Activated CD4-positive, alpha-beta T cell treated with anti-CD3 and anti-CD28 coated beads, Interleukin-2, amount 50 U/mL, for 1 hour (primary cell): ENCODE measurements around the gene STK10.

ENCODE experiments used
- DNase-seq: peaks from one replicate; pipeline ENCODE4 v3.0.0-alpha.2; 2020

STK10 gene

DNA sequence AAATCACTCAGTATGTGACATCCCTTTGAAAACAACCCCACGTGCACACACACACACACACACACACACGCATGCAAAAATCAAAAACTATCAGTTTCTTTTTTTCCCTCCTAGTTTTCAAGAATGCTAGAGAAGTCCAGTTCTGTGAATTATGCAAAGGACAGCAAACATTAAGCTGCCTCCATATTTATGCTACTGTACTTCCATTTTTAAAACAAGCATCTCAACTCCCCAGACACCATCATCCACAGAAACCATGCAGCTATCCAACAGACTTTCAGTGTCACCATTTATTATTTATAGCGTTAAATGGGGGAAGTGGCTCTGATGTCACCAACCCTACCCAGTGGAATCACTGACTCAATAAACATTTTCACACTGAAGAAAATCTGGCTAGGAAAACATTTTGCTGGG is 183.2 kb downstream of the STK10 start:
- no peak for DNase-seq

DNA sequence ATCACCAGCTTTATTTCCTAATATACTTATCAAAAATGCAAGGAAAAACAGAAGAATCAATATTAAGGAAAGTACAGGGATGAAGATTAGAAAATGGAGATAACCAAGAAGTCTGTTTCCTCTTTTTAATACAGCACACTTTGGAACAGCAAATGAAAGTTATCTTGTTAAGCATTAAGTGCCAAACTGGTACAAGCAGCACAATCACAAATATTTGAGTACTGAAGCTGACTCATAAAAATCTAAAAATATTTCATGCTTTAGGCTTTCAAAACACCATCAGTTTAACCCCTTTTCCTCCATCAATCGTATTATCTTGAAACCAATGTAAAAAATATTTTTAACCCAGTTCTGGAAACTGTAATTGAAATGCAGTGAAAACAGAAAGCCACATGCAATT is 184.3 kb downstream of the STK10 start:
- DNase-seq: no peak

DNA sequence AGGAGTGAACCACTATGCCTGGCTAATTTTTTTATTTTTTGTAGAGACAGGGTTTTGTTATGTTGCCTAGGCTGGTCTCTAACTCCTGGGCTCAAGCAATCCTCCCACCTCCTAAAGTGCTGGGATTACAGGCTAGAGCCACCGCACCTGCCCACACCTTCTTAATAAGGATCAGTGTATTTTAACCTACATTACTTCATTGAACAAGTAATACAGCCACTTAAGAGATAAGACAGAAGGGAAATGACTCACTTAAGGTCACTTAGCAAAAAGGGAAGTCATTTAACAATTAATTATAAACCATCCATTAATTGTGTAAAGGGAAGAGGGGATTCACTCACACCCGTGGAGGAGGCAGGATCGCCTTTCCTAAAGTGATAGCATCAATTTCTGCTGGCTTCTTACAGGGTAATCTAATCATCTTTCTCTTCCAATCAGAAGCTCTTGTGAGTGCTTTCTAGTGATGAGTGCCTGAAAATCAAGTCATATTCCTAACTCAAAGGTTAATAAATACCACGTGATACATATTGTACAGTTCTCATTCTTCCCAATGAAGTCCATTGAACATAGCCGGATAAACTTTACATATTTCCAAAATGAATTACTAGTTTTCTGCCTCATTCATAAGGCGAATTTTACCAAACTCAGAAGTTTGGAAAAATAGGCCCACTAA is 185.0 kb downstream of the STK10 start:
- DNase-seq: no peak

DNA sequence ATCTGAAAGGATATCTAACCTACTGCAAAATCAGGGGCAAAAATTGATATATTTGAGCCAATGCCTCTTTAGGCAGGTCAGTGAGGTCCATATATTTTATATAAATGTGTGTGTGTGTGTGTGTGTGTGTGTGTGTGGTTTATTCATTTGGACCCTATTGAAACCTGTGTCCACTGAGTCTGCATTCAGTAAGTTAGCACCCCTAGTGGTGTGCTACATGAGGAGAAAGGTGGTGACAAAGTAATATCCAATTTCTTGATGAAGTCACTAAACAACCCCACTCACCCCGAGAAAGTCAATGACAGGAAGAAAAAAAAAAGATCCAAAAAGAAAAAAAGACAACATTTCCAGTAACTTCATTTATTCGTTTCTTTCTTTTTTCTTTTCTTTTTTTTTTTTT is 185.7 kb downstream of the STK10 start:
- no peak for DNase-seq

DNA sequence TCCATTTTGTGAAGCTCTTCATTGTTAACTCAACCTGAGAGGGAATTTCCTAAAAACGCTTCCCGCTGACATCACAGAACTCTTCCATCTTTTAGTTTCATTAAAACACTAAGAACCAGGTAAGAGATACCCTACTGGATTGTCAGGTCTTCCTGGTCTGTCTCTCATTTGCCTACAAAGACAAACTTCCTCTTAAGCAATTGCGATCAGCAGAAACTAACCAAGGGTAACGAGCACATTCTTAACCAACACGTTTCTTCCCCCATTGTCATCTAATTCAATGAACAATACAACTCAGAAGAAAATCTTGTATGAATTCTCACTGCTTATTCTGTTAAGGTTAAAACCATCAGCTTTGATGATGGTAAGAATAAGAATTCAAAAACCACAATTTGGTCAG is 188.1 kb downstream of the STK10 start:
- DNase-seq: no peak

DNA sequence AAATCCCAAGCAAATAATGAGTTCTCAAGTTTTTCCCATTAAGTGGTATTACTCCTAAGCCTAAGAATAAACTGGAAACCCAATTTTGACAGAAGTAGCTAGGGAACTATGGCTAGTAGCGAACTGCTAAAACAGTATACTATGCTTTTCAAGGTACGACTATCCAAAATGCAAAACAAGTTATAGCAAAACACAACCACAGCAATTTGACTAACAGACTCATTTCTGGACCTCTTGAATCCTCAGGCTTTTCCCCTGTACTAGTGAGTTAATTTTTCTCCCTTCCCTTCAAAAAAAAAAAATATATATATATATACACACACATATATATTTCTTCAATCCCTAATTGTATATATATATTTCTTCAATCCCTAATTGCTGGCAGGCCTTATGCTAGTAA is 188.9 kb downstream of the STK10 start:
- no peak for DNase-seq

DNA sequence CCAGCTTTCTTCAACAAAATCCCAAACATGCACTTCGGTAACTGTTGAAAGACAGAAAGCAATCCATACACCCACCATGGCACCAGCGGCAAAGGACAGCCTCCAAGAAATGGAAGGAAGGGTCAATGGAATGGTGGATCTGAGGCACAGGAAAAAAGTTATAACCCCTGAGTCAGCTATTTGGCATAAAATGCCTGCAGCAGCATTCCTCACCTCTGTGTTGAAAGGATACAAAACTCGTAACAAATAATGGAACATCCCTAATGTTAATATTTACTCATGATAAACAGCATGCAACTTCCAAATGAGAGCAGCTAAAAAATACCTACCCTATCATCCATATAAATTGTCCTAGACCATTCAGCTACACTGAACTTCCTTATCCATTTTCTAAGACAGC is 191.0 kb downstream of the STK10 start:
- DNase-seq: no peak

DNA sequence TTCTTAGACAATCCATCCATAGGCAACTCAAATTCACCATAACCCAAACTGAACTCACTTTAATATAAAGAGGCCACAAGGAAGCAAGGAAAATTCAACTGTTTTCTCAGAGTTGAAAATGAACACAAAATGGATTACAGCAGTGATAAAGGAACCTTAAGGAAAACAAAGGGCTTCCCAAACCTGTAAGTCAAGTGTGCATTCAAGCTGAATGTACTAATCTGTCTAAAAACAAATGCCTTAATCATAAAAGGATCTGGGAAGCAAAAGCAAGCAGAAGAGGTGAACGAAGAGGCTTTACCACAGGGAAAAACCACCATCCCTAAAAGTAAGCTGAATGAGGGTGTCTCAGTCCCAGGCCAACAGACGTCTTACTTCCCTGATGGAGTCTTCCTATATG is 195.2 kb downstream of the STK10 start:
- no peak for DNase-seq

DNA sequence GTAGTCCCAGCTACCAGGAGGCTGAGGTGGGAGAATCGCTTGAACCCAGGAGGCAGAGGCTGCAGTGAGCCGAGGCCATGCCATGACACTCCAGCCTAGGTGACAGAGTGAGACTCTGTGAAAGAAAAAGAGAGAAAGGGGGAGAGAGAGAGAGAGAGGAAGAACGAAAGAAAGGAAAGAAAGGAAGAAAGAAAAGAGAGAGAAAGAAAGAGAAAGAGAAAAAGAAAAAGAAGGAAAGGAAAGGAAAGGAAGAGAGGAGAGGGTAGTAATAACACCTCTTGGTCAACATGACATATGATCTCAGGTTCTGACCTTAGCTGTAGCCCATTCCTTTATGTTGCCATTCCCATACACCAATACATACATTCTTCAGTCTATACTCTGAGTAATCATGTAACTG is 195.7 kb downstream of the STK10 start:
- no peak for DNase-seq
